Measurements from ENCODE around the gene TPT1.
"Not testable (repeated sequence)": the region's sequence is repeated elsewhere in the genome, so short reads cannot be mapped to it uniquely, and the experiment has no call there.

The TPT1 gene

DNA sequence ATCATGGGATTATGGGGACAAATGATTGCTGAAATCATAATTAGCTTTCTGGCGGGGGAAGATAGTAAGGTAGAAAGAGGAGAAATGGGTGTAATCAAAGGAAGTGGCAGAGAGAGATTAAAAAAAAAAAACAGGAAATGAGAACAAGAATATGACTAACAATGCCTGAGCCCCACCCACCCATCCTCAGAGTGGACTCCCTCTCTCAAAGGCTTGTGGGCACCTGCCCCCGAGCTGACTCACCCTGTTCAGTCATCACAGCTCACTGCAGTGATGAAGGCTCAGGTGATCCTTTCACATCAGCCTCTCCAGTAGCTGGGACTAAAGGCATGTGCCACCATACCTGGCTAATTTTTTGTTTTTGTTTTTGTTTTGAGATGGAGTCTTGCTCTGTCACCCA lies 26.4 kb upstream of the TPT1 start:
- peak; percentile 91 to 92 for DNase-seq (ENCODE audit: low read depth in 2 of 2)

- no peak for DNase-seq (ENCODE audit: low read depth in 2 of 2)
Measured at GRCh38 chr13:45365558-45365885, 24.5 kb upstream of the TPT1 start.

- DNase-seq (ENCODE audit: low read depth in 2 of 2), result no peak
Measured at GRCh38 chr13:45364876-45365557, 24.0 kb upstream of the TPT1 start.

DNA sequence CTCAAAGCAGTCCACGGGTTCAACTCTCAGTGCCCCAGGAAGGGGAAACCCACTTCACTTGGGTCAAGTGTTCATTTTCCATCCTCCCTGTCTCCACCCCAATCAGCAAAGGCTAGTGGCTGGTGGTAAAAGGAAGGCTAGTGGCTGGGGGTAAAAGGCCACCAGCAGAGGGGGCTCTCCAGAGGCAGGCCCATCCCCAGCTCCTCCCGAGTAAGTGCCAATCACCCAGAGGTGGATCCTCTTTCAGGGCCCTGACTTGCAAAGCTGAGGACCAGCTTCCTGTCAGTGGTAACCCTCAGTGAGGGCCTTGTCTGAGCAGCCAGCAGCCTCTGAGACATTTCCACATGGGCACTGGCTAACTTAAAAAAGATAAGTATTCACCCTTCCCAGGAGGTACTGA lies 22.0 kb upstream of the TPT1 start:
- DNase-seq (ENCODE audit: low read depth in 2 of 2), result no peak

DNA sequence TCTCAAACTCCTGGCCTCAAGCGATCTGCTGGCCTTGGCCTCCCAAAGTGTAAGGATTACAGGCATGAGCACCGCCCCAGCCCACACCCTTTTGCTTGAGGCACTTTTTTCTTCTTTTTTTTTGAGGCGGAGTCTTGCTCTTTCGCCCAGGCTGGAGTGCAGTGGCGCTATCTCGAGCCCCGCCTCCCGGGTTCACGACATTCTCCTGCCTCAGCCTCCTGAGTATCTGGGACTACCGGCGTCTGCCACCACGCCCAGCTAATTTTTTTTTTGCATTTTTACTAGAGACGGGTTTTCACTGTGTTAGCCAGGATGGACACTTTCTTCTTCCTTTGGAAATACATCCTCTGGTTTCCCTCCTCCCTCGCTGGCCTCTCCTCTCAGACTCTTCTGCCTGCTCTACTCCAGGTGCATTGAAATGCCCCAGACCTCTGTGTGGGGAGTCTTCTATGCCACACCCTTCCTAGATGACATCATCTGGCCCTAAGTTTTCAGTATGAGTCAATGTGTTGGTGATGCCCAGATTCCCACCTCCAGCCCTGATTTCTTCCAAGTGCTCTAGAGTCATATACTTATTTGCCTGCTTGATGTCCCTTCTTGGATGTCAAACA lies 20.7 kb upstream of the TPT1 start:
- no peak for DNase-seq (ENCODE audit: low read depth in 2 of 2)

DNA sequence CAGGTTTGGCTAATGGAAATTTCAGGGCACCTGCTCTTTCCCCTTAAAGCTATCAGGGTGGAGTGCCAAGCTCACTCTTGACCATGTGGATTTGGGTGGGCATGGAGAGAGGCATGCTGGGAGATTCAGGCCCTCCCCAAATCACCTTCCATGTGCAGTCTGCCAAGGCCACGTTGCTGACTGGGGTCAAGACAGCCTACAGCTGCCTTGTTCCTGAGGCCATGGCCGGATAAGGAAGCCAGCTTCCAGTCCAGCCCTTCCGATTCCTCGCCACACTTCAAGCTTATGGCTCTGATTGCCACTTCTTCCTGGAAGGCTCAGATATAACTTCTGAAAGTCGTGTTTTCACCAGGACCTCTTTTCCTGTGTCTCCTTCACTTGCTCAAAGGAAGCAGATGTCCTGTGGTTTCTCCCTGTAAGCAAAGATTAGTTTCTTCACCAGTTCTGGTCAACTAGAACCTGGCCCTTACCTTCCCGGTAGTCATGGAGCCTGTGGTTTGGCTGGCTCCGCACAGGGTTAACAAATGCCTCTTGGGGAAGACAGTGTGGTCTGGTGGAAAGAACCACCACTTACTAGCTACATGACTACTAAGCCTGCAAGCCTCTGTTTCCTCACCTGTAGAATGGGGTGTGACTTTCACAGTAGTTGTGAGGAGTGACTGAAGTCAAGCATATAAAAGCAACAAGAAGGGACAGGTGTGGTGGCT lies 16.1 kb upstream of the TPT1 start:
- no peak for DNase-seq (ENCODE audit: low read depth in 2 of 2)

DNA sequence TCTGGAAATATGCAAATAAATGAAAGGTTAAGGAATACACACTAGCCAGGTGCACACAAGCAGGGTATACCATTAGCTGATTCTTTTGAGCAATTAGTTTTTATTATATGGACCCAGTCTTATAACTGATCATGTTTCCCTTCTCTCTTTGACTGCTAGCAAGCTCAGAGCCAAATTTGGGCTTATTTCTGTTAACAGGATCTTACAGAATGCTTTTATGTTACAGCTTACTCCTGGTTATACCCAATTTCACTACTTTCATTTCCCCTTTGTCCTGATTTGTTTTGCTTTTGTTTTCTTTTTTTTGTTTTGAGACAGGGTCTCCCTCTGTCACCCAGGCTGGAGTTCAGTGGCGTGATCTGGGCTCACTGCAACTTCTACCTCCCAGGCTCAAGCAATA lies 12.9 kb upstream of the TPT1 start:
- no peak for DNase-seq (ENCODE audit: low read depth in 2 of 2)

- DNase-seq (ENCODE audit: low read depth in 2 of 2), result no peak
Measured at GRCh38 chr13:45352031-45352430, 11.0 kb upstream of the TPT1 start.

DNA sequence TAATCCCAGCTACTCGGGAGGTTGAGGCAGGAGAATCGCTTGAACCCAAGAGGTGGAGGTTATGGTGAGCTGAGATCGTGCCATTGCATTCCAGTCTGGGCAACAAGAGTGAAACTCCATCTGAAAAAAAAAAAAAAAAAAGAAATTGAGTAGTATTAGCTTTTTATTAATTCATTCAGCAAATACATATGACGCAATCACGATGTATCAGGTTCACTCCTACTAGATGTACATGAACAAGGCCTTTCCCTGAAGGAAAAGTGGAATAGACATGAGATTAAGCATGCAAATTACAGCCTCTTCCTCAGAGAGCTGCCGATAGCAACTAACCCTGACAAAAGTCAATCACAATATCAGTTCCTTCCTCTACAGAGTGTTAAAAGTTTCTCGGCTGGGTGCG lies 9.2 kb upstream of the TPT1 start:
- no peak for DNase-seq (ENCODE audit: low read depth in 2 of 2)

DNA sequence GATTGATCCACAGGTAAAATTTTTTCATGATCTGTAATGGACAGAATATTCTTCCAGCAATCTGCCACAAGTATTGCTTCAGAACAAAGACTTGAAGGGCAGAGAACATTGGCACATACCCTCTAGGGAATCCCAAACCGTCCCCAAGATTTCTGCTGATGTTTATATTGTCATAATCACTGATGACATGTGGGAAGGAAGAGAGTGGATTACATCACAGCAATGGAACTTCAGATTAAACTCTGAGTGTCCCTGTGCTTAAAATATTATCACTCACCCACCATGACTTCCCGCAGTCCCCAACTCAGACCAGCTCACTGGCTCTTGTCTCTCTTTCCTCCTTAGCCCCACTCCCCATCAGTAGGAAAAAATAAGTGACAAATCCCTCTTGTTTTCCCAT lies 8.5 kb upstream of the TPT1 start:
- DNase-seq (ENCODE audit: low read depth in 2 of 2), result no peak

- DNase-seq (ENCODE audit: low read depth in 2 of 2), result not testable (repeated sequence)
Measured at GRCh38 chr13:45344064-45344463, 3.1 kb upstream of the TPT1 start.

- not testable (repeated sequence) for DNase-seq (ENCODE audit: low read depth in 2 of 2)
Measured at GRCh38 chr13:45343102-45343501, 2.1 kb upstream of the TPT1 start.

GRCh38 chr13:45342668-45343067 lies 1.7 kb upstream of the TPT1 start:
- not testable (repeated sequence) for DNase-seq (ENCODE audit: low read depth in 2 of 2)

DNA sequence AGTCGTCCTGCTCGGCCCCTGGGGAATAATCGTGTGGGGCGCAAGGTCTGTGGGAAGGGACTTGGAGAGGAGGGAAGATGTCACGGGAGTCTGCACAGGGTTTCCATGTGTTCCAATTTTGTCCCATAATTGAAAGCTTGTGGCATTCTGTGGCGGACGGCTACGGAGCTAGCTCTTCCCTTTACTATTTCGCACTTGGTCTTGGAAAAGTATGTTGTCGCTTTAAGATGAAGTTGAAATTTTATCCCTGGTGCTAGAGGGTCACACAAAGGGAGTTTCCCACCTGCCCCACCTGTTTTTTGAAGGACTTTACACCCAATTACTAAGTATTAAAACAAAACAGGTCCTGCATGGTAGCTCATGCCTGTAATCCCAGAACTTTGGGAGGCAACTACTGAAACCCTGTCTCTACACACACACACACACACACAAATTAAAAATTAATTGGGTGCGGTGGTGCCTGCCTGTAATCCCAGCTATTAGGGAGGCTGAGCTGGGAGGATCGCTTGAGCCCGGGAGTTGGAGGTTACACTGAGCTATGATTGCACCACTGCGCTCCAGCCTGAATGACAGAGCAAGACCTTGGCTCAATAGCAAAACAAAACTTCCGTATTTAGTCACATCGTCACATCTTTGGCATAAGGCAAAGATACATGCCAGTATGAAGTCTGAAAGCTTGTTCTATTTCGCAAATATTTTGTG lies 967 bp upstream of the TPT1 start:
- DNase-seq (ENCODE audit: low read depth in 2 of 2), result no peak

GRCh38 chr13:45340422-45341033 lies 455 bp downstream of the TPT1 start:
- peak; percentile 73 to 81 for DNase-seq (ENCODE audit: low read depth in 2 of 2)

- peak; percentile 30 to 31 for DNase-seq (ENCODE audit: low read depth in 2 of 2)
Measured at GRCh38 chr13:45339867-45340266, 1.1 kb downstream of the TPT1 start.

DNA sequence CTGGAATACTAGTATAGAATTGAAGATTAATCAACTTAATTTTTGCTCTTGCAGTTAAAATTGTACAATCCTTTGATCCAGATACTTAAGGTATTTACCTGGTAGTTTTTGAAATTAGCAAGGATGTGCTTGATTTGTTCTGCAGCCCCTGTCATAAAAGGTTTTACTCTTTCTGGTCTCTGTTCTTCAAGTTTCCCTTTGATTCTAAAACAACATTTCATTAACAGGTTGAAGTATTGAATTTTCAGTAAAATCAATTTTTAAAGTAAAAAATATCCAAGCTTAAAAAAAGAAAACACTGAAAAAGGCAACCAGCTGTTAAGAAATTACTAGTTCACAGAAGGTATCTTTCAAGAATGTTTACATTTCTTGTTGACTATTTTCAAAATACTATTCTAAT lies 1.6 kb downstream of the TPT1 start:
- DNase-seq (ENCODE audit: low read depth in 2 of 2), result no peak

- DNase-seq (ENCODE audit: low read depth in 2 of 2), result no peak
Measured at GRCh38 chr13:45337803-45338202, 3.2 kb downstream of the TPT1 start.

DNA sequence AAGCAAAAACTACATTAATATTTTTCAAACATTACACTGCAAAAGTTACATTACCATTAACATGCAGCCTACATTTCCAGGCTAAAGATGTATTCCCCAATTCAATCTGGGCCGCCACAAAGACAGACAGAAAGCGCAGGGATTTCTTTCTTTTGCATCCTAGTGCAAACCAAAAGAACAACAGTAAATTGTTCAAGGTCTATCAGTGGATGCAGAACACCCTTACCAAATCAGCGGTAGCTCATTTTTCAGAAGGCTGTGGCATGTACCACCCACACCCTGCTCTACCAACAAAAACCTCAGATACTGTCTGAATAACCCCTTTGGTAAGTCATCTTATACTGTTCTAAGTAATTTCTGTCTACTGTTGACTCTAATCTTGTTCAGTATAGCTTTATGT lies 3.6 kb downstream of the TPT1 start:
- no peak for DNase-seq (ENCODE audit: low read depth in 2 of 2)

DNA sequence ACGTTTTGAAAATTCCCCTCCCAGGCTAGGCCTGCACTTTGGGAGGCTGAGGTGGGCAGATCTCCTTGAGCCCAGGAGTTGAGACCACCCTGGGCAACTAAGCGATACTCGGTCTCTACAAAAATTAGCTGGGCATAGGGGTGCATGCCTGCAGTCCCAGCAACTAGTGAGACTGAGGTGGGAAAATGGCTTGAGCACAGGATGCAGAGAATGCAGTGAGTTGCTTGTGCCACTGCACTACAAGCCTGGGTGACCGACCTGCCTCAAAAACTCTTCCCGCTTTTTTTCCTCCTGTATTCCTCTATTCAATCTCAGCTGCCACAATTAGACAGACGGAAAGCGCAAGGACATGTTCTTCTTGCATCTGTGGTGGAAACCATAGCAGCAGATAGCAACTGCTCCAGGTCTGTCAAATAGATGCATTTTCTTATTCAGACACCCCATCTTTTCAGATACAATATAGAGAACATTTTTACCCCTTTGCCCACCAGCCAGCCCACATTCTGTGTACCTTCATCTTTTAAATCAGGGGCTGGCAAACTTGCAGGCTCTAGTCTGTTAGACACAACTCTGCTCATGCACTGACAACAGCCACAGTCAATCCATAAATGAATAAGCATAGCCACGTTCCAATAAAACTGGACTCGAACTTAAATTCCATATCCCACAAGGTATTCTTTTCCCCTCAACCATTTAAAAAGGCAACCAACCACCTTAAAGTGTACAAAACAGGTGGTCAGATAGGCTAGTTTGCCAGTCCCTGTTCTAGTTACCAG lies 4.8 kb downstream of the TPT1 start:
- no peak for DNase-seq (ENCODE audit: low read depth in 2 of 2)

DNA sequence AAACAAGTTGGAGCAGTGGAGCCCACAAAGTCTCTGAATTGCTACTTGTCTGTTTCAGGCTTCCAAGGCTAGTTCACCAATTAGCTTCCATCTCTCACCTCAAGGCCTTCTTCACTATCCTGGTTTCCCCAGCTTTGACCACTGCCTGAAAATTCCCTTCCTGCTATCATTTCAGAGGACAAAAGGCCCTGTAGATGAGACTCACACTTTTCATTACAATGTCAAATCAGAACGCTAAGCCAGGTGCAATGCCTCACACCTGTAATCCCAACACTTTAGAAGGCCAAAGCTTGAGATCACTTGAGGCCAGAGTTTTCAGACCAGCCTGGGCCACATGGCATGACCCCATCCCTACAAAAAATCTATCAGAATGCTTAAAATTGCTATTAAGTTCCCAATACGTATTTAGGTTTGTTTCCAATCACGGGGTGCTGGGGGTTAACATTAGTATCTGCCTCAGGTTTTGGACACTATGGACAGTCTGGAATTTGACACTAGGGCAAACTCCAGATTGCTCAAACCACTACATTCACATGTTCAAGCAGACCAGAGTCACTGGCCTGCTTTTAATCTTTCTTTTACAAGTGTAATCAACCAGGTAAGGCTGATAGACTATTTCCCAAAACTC lies 5.5 kb downstream of the TPT1 start:
- no peak for DNase-seq (ENCODE audit: low read depth in 2 of 2)
